Measurements from ENCODE around the gene CLPTM1L.
"Not testable (repeated sequence)": the region's sequence is repeated elsewhere in the genome, so short reads cannot be mapped to it uniquely, and the experiment has no call there.

Gene CLPTM1L

GRCh38 chr5:1359031-1359645, 14.2 kb upstream of the CLPTM1L start:
- no peak for DNase-seq

DNA sequence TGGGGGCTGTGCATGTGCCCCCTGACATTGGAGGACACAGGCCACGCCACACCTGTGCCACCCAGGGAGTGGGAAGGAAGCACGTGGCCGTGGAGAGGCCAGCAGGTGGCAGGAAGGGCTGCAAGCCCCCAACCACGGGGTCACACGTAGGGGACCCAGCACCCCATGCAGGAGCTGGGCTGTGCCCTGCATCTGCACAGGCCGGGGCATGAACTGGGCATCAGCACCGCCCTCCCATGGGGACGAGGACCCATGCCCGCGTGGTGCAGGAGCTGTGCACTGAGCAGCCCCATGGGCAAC, 13.8 kb upstream of the CLPTM1L start:
- no peak for DNase-seq

GRCh38 chr5:1357946-1358725, 13.2 kb upstream of the CLPTM1L start:
- no peak for DNase-seq

- DNase-seq, result no peak
Observed at GRCh38 chr5:1356873-1357787, 12.2 kb upstream of the CLPTM1L start.

- DNase-seq, result no peak
Observed at GRCh38 chr5:1354576-1354975, 9.7 kb upstream of the CLPTM1L start.

- DNase-seq, result no peak
Observed at GRCh38 chr5:1352231-1353219, 7.6 kb upstream of the CLPTM1L start.

DNA sequence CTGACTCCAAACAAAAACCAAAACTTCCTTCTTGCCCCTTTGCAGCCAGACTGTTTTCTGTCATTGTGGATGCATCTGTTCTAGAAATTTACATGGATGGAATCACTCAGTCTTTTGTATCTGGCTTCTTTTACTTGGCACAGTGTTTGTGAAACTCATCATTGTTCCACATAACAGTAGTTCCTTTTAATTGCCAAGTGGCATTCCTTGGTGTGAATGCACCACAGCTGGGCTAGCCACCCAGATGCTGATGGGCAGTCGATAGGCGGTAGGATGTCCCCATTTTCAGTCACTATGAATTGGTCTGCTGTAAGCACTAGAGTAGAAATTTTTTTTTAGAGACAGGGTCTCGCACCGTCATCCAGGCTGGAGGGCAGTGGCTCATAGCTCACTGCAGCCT, 6.3 kb upstream of the CLPTM1L start:
- DNase-seq, result no peak

- DNase-seq, result no peak
Observed at GRCh38 chr5:1349246-1349645, 4.3 kb upstream of the CLPTM1L start.

- no peak for DNase-seq
Observed at GRCh38 chr5:1348986-1349245, 4.0 kb upstream of the CLPTM1L start.

GRCh38 chr5:1347571-1347970, 2.7 kb upstream of the CLPTM1L start:
- DNase-seq, result no peak

DNA sequence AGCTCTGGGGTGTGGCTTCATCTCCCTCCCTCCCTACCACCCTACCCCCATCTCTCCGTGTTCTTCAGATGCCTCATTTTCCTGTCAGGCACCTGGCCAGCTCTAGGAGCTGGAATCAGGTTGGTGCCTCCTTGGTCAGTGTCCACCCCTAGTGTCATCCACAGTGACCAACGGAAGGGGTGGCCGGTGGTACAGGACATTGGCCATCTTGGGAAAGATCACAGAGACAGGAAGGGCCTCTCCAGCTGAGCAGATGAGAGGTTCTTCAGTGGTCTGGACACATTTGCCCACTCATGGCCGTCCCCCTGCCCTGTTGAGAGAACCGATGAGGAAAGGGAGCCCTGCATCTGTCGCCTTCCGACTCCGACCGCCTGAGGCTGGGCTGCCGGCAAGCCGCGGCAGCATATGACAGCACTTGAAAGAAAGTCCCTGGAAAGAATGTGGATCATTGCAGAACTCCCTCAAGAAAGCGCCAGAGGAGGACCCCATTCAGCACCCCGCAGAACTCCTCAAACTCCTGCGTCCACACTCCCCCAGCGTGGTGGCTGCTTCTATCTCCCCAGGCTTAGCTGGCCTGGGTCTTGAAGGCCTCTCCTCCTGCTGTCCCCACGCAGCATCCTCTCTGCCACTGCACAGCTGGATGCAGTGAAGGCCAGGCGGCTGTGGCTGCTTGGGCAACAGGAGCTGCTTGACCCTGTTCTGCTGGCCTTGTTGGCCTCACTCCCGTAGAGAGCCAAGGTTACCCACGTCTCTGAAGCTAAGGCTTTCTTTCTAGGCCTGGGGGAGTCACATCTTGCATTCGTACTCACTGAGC, 1.9 kb upstream of the CLPTM1L start:
- no peak for DNase-seq

DNA sequence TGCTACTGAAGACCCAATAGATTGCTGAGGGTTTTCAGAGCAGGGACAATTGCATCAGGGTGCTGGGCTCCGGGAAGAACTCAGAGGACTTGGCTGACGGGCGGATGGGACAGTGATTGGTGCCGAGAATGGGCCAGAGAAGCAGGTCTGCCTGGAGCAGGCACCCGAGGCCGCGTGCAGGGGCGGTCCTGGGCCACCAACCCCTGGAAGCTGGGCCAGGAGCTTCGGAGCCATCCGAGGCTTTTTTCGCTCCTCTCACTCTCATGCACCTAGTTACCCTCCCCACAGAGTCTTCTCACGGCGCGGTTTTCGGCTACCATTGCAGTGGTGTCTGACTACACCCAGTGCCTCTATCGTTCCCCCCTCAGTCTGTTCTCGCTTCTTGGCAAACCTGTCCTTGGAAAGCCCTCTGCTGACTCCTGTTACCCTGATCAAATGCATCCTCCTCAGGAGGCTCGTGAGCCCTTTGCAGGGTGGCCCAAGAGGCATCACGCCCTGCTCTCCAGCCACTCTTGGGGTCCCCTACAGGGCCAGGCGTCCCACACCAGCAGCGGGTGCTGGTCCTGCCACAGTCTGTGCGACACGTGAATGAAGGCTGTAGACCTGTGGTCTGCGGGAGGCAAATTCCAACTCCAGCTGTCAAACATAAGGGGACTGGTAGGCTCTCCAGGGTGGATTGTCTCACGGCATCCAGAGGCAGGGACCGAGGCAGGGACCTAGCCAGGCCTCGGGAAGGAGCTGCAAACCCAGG, 1.2 kb upstream of the CLPTM1L start:
- no peak for DNase-seq

GRCh38 chr5:1343931-1344901, 683 bp downstream of the CLPTM1L start:
- peak; percentile 25 for DNase-seq

DNA sequence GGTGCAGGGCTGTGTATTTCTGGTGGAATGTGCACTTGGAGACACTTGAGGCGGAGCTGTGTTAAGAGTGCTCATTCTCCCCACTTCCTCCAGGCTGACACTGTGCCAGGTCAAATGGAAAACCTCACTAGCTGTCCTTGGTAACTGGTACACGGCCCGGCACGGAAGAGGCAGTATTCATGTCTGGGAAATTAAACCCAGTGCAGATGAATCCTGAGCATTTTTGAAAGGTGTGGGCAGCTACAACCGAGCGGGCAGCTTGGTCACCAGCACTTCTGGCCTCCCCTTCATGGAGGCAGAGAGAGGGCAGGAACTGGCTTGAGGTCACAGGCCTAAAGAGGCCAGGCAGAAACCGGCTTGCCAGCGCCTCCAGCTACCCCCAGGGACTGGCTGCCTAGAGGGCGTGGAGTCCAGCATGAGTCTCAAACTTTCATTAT, 1.6 kb downstream of the CLPTM1L start:
- no peak for DNase-seq

- DNase-seq, result not testable (repeated sequence)
Observed at GRCh38 chr5:1342711-1343110, 2.2 kb downstream of the CLPTM1L start.

- DNase-seq, result no peak
Observed at GRCh38 chr5:1342268-1342667, 2.6 kb downstream of the CLPTM1L start.

GRCh38 chr5:1341863-1342262, 3.0 kb downstream of the CLPTM1L start:
- no peak for DNase-seq

DNA sequence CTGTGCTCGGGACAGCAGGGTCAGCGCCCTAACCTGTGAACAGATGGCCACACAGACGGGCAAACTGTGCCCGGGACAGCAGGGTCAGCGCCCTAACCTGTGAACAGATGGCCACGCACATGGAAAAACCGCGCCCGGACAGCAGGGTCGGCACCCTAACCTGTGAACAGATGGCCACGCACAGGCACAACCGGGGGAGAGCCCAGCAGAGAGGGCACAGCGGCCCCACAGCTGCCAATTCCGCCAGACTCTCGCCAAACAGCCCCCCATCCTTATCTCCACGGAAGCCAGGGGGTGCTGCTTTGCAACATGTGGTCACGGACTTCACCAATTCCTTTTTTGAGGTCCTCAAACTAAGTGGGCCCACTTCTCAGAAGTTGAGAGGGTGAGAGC, 5.1 kb downstream of the CLPTM1L start:
- not testable (repeated sequence) for DNase-seq

DNA sequence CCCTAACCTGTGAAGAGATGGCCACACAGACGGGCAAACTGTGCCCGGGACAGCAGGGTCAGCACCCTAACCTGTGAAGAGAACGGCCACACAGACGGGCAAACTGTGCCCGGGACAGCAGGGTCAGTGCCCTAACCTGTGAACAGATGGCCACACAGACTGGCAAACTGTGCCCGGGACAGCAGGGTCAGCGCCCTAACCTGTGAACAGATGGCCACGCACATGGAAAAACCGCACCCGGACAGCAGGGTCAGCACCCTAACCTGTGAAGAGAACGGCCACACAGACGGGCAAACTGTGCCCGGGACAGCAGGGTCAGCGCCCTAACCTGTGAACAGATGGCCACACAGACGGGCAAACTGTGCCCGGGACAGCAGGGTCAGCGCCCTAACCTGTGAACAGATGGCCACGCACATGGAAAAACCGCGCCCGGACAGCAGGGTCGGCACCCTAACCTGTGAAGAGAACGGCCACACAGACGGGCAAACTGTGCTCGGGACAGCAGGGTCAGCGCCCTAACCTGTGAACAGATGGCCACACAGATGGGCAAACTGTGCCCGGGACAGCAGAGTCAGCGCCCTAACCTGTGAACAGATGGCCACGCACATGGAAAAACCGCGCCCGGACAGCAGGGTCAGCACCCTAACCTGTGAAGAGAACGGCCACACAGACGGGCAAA, 5.6 kb downstream of the CLPTM1L start:
- DNase-seq, result not testable (repeated sequence)
